Measurements from ENCODE around the gene GRIP2.

GRIP2 gene

GRCh38 chr3:14481646-14482036, 58.5 kb downstream of the GRIP2 start:
- TF ChIP-seq ARNTL (CRISPR knock-in tag; IDR thresholded peaks at IDR 0.05; ENCODE audit: borderline replicate concordance, low read depth), result no peak
- TF ChIP-seq ZNF70 (CRISPR knock-in tag; IDR thresholded peaks at IDR 0.05), result no peak
- no peak for TF ChIP-seq TCF4 (CRISPR knock-in tag; IDR thresholded peaks at IDR 0.05; ENCODE audit: borderline replicate concordance)
- TF ChIP-seq OSR1 (CRISPR knock-in tag; IDR thresholded peaks at IDR 0.05), result no peak
- TF ChIP-seq PATZ1 (CRISPR knock-in tag; IDR thresholded peaks at IDR 0.05; ENCODE audit: borderline replicate concordance), result no peak
- TF ChIP-seq ZC3H10 (CRISPR knock-in tag; IDR thresholded peaks at IDR 0.05), result no peak
- TF ChIP-seq ESRRG (CRISPR knock-in tag; IDR thresholded peaks at IDR 0.05), result no peak
- no peak for TF ChIP-seq RARB (CRISPR knock-in tag; IDR thresholded peaks at IDR 0.05)
- TF ChIP-seq ZFP30 (CRISPR knock-in tag; IDR thresholded peaks at IDR 0.05), result no peak
- TF ChIP-seq CSRNP3 (CRISPR knock-in tag; IDR thresholded peaks at IDR 0.05), result no peak
- no peak for TF ChIP-seq ZFP3 (CRISPR knock-in tag; IDR thresholded peaks at IDR 0.05)
- no peak for TF ChIP-seq GLIS3 (CRISPR knock-in tag; IDR thresholded peaks at IDR 0.05)
- TF ChIP-seq ZNF8 (CRISPR knock-in tag; IDR thresholded peaks at IDR 0.05), result no peak
- no peak for TF ChIP-seq PPARA (CRISPR knock-in tag; IDR thresholded peaks at IDR 0.05; ENCODE audit: borderline replicate concordance)
- TF ChIP-seq SNAI2 (CRISPR knock-in tag; IDR thresholded peaks at IDR 0.05), result no peak
- TF ChIP-seq BACH2 (CRISPR knock-in tag; IDR thresholded peaks at IDR 0.05; ENCODE audit: borderline replicate concordance), result no peak
- ATAC-seq, result no peak

GRCh38 chr3:14481018-14481645, 59.0 kb downstream of the GRIP2 start:
- ATAC-seq, result no peak
- TF ChIP-seq CSDC2 (CRISPR knock-in tag; IDR thresholded peaks at IDR 0.05), result no peak
- no peak for TF ChIP-seq ZFP30 (CRISPR knock-in tag; IDR thresholded peaks at IDR 0.05)
- no peak for TF ChIP-seq ZNF565 (CRISPR knock-in tag; conservative IDR thresholded peaks at IDR 0.05; ENCODE audit: low read depth)
- TF ChIP-seq PATZ1 (CRISPR knock-in tag; IDR thresholded peaks at IDR 0.05; ENCODE audit: borderline replicate concordance), result no peak
- TF ChIP-seq SNAI2 (CRISPR knock-in tag; IDR thresholded peaks at IDR 0.05), result no peak
- TF ChIP-seq TOX (CRISPR knock-in tag; IDR thresholded peaks at IDR 0.05; ENCODE audit: borderline replicate concordance), result no peak
- no peak for TF ChIP-seq OSR1 (CRISPR knock-in tag; IDR thresholded peaks at IDR 0.05)
- TF ChIP-seq CREB5 (CRISPR knock-in tag; IDR thresholded peaks at IDR 0.05; ENCODE audit: low read depth), result no peak
- no peak for TF ChIP-seq ARNTL (CRISPR knock-in tag; IDR thresholded peaks at IDR 0.05; ENCODE audit: borderline replicate concordance, low read depth)
- TF ChIP-seq BACH2 (CRISPR knock-in tag; IDR thresholded peaks at IDR 0.05; ENCODE audit: borderline replicate concordance), result no peak
- no peak for TF ChIP-seq ZNF70 (CRISPR knock-in tag; IDR thresholded peaks at IDR 0.05)
- TF ChIP-seq TSHZ2 (CRISPR knock-in tag; IDR thresholded peaks at IDR 0.05), result no peak
- TF ChIP-seq POU6F1 (CRISPR knock-in tag; IDR thresholded peaks at IDR 0.05; ENCODE audit: borderline replicate concordance, low read depth), result no peak
- TF ChIP-seq PPARA (CRISPR knock-in tag; IDR thresholded peaks at IDR 0.05; ENCODE audit: borderline replicate concordance), result no peak
- TF ChIP-seq CSRNP3 (CRISPR knock-in tag; IDR thresholded peaks at IDR 0.05), result no peak
- TF ChIP-seq ISL1 (CRISPR knock-in tag; IDR thresholded peaks at IDR 0.05), result no peak
- no peak for TF ChIP-seq ZFP3 (CRISPR knock-in tag; IDR thresholded peaks at IDR 0.05)
- no peak for TF ChIP-seq GLIS3 (CRISPR knock-in tag; IDR thresholded peaks at IDR 0.05)
- no peak for TF ChIP-seq ZC3H10 (CRISPR knock-in tag; IDR thresholded peaks at IDR 0.05)
- TF ChIP-seq TCF4 (CRISPR knock-in tag; IDR thresholded peaks at IDR 0.05; ENCODE audit: borderline replicate concordance), result no peak
